HEK293 (cell line): Measurements from ENCODE around the gene PTPRA.

Experiments used
- ZNF335 ChIP-seq: fragments of 450-650 bp; formaldehyde crosslinking; conservative IDR thresholded peaks from 2 replicates; pipeline ENCODE4 v1.5.1; 2016; ENCODE audit warnings: missing biosample characterization, missing genetic modification characterization
- ZNF626 ChIP-seq: fragments of 450-650 bp; sonication (Bioruptor Pico); formaldehyde crosslinking; IDR thresholded peaks from 2 replicates; pipeline ENCODE4 v1.5.1; 2018; ENCODE audit warnings: missing biosample characterization, missing genetic modification characterization, inconsistent platforms
- TF ChIP-seq, protein P1 (sequence below): fragments of 450-650 bp; formaldehyde crosslinking; IDR thresholded peaks from 2 replicates; pipeline ENCODE4 v1.5.1; 2016; ENCODE audit warnings: missing biosample characterization, missing genetic modification characterization
- TF ChIP-seq, protein P2 (sequence below): fragments of 450-650 bp; formaldehyde crosslinking; IDR thresholded peaks from 2 replicates; pipeline ENCODE4 v1.5.1; 2016; ENCODE audit warnings: missing biosample characterization, missing genetic modification characterization
- TF ChIP-seq, protein P3 (sequence below): fragments of 450-650 bp; formaldehyde crosslinking; IDR thresholded peaks from 2 replicates; pipeline ENCODE4 v1.5.1; 2016; ENCODE audit warnings: missing biosample characterization, missing genetic modification characterization

- TF ChIP-seq ZNF335, result no peak
- TF ChIP-seq, protein P1, sequence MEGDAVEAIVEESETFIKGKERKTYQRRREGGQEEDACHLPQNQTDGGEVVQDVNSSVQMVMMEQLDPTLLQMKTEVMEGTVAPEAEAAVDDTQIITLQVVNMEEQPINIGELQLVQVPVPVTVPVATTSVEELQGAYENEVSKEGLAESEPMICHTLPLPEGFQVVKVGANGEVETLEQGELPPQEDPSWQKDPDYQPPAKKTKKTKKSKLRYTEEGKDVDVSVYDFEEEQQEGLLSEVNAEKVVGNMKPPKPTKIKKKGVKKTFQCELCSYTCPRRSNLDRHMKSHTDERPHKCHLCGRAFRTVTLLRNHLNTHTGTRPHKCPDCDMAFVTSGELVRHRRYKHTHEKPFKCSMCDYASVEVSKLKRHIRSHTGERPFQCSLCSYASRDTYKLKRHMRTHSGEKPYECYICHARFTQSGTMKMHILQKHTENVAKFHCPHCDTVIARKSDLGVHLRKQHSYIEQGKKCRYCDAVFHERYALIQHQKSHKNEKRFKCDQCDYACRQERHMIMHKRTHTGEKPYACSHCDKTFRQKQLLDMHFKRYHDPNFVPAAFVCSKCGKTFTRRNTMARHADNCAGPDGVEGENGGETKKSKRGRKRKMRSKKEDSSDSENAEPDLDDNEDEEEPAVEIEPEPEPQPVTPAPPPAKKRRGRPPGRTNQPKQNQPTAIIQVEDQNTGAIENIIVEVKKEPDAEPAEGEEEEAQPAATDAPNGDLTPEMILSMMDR (tag by site-specific recombination), result no peak
- TF ChIP-seq, protein P2, sequence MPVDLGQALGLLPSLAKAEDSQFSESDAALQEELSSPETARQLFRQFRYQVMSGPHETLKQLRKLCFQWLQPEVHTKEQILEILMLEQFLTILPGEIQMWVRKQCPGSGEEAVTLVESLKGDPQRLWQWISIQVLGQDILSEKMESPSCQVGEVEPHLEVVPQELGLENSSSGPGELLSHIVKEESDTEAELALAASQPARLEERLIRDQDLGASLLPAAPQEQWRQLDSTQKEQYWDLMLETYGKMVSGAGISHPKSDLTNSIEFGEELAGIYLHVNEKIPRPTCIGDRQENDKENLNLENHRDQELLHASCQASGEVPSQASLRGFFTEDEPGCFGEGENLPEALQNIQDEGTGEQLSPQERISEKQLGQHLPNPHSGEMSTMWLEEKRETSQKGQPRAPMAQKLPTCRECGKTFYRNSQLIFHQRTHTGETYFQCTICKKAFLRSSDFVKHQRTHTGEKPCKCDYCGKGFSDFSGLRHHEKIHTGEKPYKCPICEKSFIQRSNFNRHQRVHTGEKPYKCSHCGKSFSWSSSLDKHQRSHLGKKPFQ (tag by site-specific recombination), result no peak
- TF ChIP-seq ZNF626 (tag by site-specific recombination), result no peak
- TF ChIP-seq, protein P3, sequence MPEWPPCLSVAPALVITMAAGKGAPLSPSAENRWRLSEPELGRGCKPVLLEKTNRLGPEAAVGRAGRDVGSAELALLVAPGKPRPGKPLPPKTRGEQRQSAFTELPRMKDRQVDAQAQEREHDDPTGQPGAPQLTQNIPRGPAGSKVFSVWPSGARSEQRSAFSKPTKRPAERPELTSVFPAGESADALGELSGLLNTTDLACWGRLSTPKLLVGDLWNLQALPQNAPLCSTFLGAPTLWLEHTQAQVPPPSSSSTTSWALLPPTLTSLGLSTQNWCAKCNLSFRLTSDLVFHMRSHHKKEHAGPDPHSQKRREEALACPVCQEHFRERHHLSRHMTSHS (tag by site-specific recombination), result no peak
Measured at GRCh38 chr20:3059489-3059888, 186.2 kb downstream of the PTPRA start.
